ENCODE data around the gene COX7A1. TPM values are rescaled to one million over a fixed set of nuclear protein-coding genes. Genes with fewer than 3 reads are reported as not detected.
A peak's percentile ranks its signal among the peaks of the same experiment; 100 is the strongest.

Gene COX7A1
- total RNA-seq, 1 donor from 2014 or later = 79.4 TPM

DNA sequence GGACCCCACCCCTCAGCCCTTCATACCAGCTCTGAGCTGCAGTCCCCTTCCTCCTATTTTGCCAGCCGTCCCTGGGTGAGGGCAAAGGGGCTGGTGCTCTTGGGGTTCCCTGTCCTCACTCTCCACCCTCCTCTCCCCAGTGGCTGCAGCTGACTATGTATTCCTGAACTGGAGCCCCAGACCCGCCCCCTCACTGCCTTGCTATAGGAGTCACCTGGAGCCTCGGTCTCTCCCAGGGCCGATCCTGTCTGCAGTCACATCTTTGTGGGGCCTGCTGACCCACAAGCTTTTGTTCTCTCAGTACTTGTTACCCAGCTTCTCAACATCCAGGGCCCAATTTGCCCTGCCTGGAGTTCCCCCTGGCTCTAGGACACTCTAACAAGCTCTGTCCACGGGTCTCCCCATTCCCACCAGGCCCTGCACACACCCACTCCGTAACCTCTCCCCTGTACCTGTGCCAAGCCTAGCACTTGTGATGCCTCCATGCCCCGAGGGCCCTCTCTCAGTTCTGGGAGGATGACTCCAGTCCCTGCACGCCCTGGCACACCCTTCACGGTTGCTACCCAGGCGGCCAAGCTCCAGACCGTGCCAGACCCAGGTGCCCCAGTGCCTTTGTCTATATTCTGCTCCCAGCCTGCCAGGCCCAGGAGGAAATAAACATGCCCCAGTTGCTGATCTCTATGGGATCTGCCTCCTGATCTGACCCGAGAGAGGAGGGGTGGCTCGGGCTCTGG, 2.4 kb downstream of the COX7A1 start:
- TF ChIP-seq, protein P1, sequence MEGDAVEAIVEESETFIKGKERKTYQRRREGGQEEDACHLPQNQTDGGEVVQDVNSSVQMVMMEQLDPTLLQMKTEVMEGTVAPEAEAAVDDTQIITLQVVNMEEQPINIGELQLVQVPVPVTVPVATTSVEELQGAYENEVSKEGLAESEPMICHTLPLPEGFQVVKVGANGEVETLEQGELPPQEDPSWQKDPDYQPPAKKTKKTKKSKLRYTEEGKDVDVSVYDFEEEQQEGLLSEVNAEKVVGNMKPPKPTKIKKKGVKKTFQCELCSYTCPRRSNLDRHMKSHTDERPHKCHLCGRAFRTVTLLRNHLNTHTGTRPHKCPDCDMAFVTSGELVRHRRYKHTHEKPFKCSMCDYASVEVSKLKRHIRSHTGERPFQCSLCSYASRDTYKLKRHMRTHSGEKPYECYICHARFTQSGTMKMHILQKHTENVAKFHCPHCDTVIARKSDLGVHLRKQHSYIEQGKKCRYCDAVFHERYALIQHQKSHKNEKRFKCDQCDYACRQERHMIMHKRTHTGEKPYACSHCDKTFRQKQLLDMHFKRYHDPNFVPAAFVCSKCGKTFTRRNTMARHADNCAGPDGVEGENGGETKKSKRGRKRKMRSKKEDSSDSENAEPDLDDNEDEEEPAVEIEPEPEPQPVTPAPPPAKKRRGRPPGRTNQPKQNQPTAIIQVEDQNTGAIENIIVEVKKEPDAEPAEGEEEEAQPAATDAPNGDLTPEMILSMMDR (IDR thresholded peaks at IDR 0.05) = no peak
- Histone ChIP-seq H3K27ac (no peak overlapping the region), H3K9me3 (no peaks in the 10 kb centered on the region), H3K4me1 (peaks cover 7% of the 10 kb centered on the region), H3K36me3 (peaks cover 62% of the 10 kb centered on the region), H3K27me3 (no peaks in the 10 kb centered on the region), H3K4me3 (no peak overlapping the region)
- intact Hi-C loops (cut with DNase I) = no loop called here
- ATAC-seq (no peak), DNase-seq (no peak)

GRCh38 chr19:36144624-36145023, 7.6 kb downstream of the COX7A1 start:
- intact Hi-C loops (cut with DNase I) = no loop called here
- Histone ChIP-seq H3K9me3 (no peaks in the 10 kb centered on the region), H3K27ac (no peak overlapping the region), H3K4me3 (no peak overlapping the region), H3K36me3 (peaks cover 78% of the 10 kb centered on the region), H3K4me1 (peaks cover 10% of the 10 kb centered on the region), H3K27me3 (no peaks in the 10 kb centered on the region)
- DNase-seq (no peak), ATAC-seq (no peak)
- TF ChIP-seq, protein P1 (IDR thresholded peaks at IDR 0.05) = no peak

DNA sequence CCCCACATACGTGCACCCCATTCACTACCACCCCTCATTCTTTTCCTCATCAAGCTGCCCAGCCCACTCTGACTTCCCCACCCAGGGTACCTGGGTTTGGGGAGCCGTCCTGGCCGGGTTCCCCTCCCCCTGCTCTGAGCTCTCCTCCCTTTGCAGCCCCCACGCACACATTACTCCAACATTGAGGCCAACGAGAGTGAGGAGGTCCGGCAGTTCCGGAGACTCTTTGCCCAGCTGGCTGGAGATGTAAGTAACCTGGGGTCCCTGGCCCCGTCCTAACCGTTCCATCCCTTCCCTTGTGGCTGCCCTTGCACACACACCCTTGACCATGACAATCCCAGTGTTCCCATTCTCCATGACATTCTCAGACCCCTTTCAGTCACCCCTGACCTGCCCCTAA, 9.8 kb downstream of the COX7A1 start:
- TF ChIP-seq, protein P1 (IDR thresholded peaks at IDR 0.05) = no peak
- H3K27ac ChIP-seq = no peak overlapping the region
- peaks cover 57% of the 10 kb centered on the region for H3K36me3 ChIP-seq
- no peaks in the 10 kb centered on the region for H3K9me3 ChIP-seq
- H3K4me1 ChIP-seq = peaks cover 19% of the 10 kb centered on the region
- no peak overlapping the region for H3K4me3 ChIP-seq
- ATAC-seq (no peak), DNase-seq (no peak)
- intact Hi-C loops (cut with DNase I) = no loop called here
- H3K27me3 ChIP-seq = no peaks in the 10 kb centered on the region

DNA sequence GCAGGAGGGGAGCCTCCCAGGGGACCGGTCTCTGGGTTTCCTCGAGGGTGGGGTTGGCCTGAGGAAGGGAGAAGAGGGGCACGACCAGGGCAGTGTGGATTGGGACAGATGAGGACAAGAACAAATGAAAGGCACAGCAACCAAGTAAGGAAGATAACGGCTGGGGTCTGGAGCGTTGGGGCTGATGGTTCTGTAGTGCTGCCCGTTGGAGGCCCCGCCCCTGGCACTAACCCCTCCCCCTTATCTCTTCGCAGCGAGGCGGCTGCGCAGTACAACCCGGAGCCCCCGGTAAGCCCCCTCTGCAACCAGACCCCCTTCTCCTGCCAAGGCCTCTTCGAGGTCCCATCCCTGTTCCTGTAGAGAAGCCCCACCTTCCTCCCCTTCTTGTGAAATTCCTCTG, 10.2 kb downstream of the COX7A1 start:
- Histone ChIP-seq H3K27ac (no peak overlapping the region), H3K9me3 (no peaks in the 10 kb centered on the region), H3K4me1 (peaks cover 23% of the 10 kb centered on the region), H3K36me3 (peaks cover 53% of the 10 kb centered on the region), H3K4me3 (no peak overlapping the region), H3K27me3 (no peaks in the 10 kb centered on the region)
- intact Hi-C loops (cut with DNase I) = no loop called here
- ATAC-seq = no peak
- TF ChIP-seq, protein P1 (IDR thresholded peaks at IDR 0.05) = no peak
- no peak for DNase-seq

DNA sequence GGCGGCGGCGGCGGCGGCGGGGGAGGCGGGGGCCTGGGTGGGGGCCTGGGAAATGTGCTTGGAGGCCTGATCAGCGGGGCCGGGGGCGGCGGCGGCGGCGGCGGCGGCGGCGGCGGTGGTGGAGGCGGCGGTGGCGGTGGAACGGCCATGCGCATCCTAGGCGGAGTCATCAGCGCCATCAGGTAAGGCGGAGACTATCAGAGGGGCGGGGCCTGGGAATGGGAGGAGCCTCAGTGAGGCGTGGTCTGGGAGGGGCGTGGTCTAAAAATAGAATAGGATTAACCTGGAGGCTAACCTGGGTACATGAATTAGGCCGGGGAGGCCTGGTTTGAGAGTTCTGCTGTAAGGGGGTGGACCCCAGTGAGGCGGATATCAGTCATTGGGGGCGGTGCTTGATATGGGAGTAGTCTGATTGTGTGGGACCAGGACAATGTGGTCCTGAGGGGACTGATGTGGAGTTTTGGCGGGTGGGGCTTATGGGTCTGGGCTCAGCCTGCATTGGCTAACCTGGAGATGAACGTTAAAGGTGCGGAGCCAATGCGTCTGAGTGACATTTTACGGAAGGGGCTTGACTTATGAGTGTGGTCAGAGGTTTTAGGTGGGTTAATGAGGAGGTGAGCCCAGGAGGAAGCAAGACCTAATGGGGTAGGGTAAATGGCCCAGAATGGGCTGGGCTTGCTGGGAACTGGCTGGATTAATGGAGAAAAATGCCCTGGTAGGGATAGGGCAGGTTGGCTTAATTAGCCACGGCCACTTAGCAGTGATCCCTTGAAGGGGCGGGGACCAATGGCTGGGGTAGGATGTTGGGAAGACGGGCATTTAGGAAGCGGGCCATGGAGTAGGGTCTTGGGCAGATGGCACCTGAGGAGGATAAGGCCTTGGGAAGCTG, 11.0 kb downstream of the COX7A1 start:
- H3K4me3 ChIP-seq = peak overlapping the region; percentile 78
- DNase-seq = peak; percentile 93
- H3K4me1 ChIP-seq = peaks cover 31% of the 10 kb centered on the region
- TF ChIP-seq, protein P1 (IDR thresholded peaks at IDR 0.05) = no peak
- H3K9me3 ChIP-seq = no peaks in the 10 kb centered on the region
- H3K27me3 ChIP-seq = no peaks in the 10 kb centered on the region
- peak; percentile 85 for ATAC-seq
- peak overlapping the region; percentile 97 for H3K27ac ChIP-seq
- H3K36me3 ChIP-seq = peaks cover 45% of the 10 kb centered on the region
- intact Hi-C loops (cut with DNase I) = no loop called here

Measured in upper lobe of right lung (tissue), 1 donor.